ENCODE measurements around the gene RBM39. TPM values are rescaled to one million over a fixed set of nuclear protein-coding genes. Genes with fewer than 3 reads are reported as not detected.

Gene RBM39
- total and polyA plus RNA-seq, 2 of the 13 experiments (the other 11 are each of a cell fraction or from before 2014, with no cell fraction given) = 788 to 920 TPM

DNA sequence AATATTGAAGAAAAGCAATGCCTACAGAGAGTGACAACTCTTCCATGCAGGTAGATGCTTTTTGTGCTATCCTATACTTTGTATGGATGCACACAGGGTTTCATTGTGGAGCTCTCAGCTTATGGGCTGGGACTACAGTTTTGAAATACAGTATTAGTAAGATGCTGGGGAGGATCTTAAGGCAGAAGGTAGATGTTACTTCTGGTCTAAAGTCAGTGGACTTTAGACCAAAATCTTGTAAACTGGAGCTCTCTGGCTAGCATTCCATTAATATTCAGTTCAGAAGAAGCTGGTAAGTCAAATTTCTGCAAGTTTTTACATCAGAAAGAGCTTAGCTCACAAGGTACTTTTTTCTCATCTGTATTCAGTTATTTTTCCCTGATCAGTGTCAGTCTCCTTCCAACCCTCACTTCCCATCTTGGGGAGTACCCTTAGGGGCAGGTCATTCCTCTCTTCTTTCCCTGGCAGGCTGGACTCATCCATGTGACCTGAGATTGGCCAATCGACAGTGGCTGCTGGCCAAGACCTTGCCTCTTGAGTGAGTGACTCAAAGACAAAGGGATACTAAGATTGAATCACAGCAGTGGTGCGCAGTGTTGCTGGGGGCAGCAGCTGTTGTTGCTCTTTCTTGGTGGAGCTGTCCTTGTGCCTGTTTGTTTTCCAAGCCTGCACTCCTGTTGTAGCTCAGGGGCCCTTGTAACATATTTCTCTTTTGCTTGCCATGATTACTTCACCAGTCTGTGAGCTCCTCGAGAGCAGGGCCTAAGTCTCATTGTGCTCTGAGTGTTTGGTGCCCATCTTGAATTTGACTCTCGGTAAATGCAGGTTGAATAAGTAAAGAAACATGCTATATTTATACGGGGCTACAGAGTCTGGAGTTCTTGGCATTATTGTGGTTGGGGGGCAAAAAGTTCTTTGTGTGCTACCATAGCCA lies 26.9 kb upstream of the RBM39 start (continued):
- TF ChIP-seq PPARG (CRISPR knock-in tag; conservative IDR thresholded peaks at IDR 0.05) (no peak), HOXD1 (CRISPR knock-in tag; IDR thresholded peaks at IDR 0.05) (no peak), SMC3 (IDR thresholded peaks at IDR 0.05; ENCODE audit: low read length) (peak; percentile 34), KDM1A (CRISPR knock-in tag; IDR thresholded peaks at IDR 0.05) (no peak), ZNF484 (CRISPR knock-in tag; IDR thresholded peaks at IDR 0.05; ENCODE audit: borderline replicate concordance, low read depth) (no peak), FOXO1 (CRISPR knock-in tag; IDR thresholded peaks at IDR 0.05) (peak; percentile 59), ZNF382 (CRISPR knock-in tag; IDR thresholded peaks at IDR 0.05; ENCODE audit: borderline replicate concordance) (no peak), RXRA (CRISPR knock-in tag; IDR thresholded peaks at IDR 0.05) (peak; percentile 50; the same call in 1 of the 2 replicates), LCORL (IDR thresholded peaks at IDR 0.05) (no peak), LCORL (CRISPR knock-in tag; IDR thresholded peaks at IDR 0.05) (no peak), JUNB (CRISPR knock-in tag; IDR thresholded peaks at IDR 0.05; ENCODE audit: borderline replicate concordance) (no peak), SETDB1 (CRISPR knock-in tag; IDR thresholded peaks at IDR 0.05; ENCODE audit: borderline replicate concordance) (no peak), AGO2 (optimal IDR thresholded peaks at IDR 0.05; ENCODE audit: low read depth, low read length) (no peak), ZNF160 (CRISPR knock-in tag; IDR thresholded peaks at IDR 0.05) (no peak), SALL2 (CRISPR knock-in tag; IDR thresholded peaks at IDR 0.05) (no peak), JUN (CRISPR knock-in tag; IDR thresholded peaks at IDR 0.05) (no peak), ELF4 (CRISPR knock-in tag; IDR thresholded peaks at IDR 0.05; ENCODE audit: borderline replicate concordance) (no peak), ARID2 (CRISPR knock-in tag; IDR thresholded peaks at IDR 0.05; ENCODE audit: borderline replicate concordance) (no peak)
- TF ChIP-seq, protein P1, sequence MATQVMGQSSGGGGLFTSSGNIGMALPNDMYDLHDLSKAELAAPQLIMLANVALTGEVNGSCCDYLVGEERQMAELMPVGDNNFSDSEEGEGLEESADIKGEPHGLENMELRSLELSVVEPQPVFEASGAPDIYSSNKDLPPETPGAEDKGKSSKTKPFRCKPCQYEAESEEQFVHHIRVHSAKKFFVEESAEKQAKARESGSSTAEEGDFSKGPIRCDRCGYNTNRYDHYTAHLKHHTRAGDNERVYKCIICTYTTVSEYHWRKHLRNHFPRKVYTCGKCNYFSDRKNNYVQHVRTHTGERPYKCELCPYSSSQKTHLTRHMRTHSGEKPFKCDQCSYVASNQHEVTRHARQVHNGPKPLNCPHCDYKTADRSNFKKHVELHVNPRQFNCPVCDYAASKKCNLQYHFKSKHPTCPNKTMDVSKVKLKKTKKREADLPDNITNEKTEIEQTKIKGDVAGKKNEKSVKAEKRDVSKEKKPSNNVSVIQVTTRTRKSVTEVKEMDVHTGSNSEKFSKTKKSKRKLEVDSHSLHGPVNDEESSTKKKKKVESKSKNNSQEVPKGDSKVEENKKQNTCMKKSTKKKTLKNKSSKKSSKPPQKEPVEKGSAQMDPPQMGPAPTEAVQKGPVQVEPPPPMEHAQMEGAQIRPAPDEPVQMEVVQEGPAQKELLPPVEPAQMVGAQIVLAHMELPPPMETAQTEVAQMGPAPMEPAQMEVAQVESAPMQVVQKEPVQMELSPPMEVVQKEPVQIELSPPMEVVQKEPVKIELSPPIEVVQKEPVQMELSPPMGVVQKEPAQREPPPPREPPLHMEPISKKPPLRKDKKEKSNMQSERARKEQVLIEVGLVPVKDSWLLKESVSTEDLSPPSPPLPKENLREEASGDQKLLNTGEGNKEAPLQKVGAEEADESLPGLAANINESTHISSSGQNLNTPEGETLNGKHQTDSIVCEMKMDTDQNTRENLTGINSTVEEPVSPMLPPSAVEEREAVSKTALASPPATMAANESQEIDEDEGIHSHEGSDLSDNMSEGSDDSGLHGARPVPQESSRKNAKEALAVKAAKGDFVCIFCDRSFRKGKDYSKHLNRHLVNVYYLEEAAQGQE (IDR thresholded peaks at IDR 0.05; ENCODE audit: borderline replicate concordance in 1 of 2, low read depth in 1 of 2, low read length in 2 of 2) = no peak
- TF ChIP-seq, protein P2, sequence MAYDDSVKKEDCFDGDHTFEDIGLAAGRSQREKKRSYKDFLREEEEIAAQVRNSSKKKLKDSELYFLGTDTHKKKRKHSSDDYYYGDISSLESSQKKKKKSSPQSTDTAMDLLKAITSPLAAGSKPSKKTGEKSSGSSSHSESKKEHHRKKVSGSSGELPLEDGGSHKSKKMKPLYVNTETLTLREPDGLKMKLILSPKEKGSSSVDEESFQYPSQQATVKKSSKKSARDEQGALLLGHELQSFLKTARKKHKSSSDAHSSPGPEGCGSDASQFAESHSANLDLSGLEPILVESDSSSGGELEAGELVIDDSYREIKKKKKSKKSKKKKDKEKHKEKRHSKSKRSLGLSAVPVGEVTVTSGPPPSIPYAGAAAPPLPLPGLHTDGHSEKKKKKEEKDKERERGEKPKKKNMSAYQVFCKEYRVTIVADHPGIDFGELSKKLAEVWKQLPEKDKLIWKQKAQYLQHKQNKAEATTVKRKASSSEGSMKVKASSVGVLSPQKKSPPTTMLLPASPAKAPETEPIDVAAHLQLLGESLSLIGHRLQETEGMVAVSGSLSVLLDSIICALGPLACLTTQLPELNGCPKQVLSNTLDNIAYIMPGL (CRISPR knock-in tag; IDR thresholded peaks at IDR 0.05; ENCODE audit: borderline replicate concordance in 1 of 2, low read depth in 1 of 2) = peak in 1 of 2 experiments; percentile 88; a peak in 2 of 4 replicates
- TF ChIP-seq, protein P3, sequence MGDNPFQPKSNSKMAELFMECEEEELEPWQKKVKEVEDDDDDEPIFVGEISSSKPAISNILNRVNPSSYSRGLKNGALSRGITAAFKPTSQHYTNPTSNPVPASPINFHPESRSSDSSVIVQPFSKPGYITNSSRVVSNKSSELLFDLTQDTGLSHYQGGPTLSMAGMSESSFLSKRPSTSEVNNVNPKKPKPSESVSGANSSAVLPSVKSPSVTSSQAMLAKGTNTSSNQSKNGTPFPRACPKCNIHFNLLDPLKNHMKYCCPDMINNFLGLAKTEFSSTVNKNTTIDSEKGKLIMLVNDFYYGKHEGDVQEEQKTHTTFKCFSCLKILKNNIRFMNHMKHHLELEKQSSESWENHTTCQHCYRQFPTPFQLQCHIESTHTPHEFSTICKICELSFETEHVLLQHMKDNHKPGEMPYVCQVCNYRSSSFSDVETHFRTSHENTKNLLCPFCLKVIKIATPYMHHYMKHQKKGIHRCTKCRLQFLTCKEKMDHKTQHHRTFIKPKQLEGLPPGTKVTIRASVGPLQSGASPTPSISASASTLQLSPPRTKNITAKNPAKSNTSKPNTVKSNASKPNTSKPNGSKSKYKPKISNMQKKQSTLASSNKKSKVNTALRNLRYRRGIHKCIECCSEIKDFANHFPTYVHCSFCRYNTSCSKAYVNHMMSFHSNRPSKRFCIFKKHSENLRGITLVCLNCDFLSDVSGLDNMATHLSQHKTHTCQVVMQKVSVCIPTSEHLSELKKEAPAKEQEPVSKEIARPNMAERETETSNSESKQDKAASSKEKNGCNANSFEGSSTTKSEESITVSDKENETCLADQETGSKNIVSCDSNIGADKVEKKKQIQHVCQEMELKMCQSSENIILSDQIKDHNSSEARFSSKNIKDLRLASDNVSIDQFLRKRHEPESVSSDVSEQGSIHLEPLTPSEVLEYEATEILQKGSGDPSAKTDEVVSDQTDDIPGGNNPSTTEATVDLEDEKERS (CRISPR knock-in tag; IDR thresholded peaks at IDR 0.05) = no peak
